CD4-positive, CD25-positive, alpha-beta regulatory T cell (primary cell): ENCODE data around the gene ZNF407. TPM values are rescaled to one million over a fixed set of nuclear protein-coding genes. Genes with fewer than 3 reads are reported as not detected.
"Not testable (repeated sequence)": the region's sequence is repeated elsewhere in the genome, so short reads cannot be mapped to it uniquely, and the experiment has no call there.

Experiments used
- ATAC-seq, 2 donors: fragments of 150-1000 bp; cut with Tn5 transposase; one replicate each; pipeline ENCODE4 v1.10.0; 2021; ENCODE audit warnings: low read depth in 2 of 2, moderate number of reproducible peaks in 2 of 2, moderate library complexity in 1 of 2
- DNase-seq, 3 donors: peaks; one replicate each; pipeline versions ENCODE4 v3.0.0 to v3.0.0-alpha.2; 2012 to 2022; ENCODE audit warnings: mixed read lengths in 1 of 3
- H3K27ac ChIP-seq: one replicate; pipeline ENCODE4 v1.7.0; 2013; ENCODE audit warnings: mild to moderate bottlenecking, low read length; ENCODE audit not compliant: insufficient read depth, poor library complexity, severe bottlenecking
- H3K27me3 ChIP-seq: one replicate; pipeline ENCODE4 v1.7.0; 2013; ENCODE audit warnings: low read length; ENCODE audit not compliant: control insufficient read depth, insufficient read depth
- H3K36me3 ChIP-seq: one replicate; pipeline ENCODE4 v1.7.0; 2013; ENCODE audit warnings: mild to moderate bottlenecking, low read length, moderate library complexity; ENCODE audit not compliant: control insufficient read depth, insufficient read depth
- H3K4me1 ChIP-seq: 2 replicates; pipeline ENCODE4 v1.7.0; 2013; ENCODE audit warnings: mild to moderate bottlenecking, low read length; ENCODE audit not compliant: insufficient read depth, control insufficient read depth, poor library complexity, severe bottlenecking
- H3K4me3 ChIP-seq: one replicate; pipeline ENCODE4 v1.7.0; 2013; ENCODE audit warnings: low read depth, mild to moderate bottlenecking, low read length, moderate library complexity
- H3K9me3 ChIP-seq, 2 experiments: 1 replicate in 1 of 2; 2 replicates in 1 of 2; pipeline ENCODE4 v1.7.0; 2013; ENCODE audit warnings: low read length in 2 of 2, mild to moderate bottlenecking in 1 of 2, moderate library complexity in 1 of 2; ENCODE audit not compliant: control insufficient read depth in 2 of 2
- H3K27ac Mint-ChIP-seq, 3 donors: one replicate each; pipeline ENCODE4 v1.8.0; 2020 to 2022; ENCODE audit warnings: mild to moderate bottlenecking in 3 of 3, mixed read lengths in 3 of 3, moderate library complexity in 2 of 3
- H3K27me3 Mint-ChIP-seq: one replicate; pipeline ENCODE4 v1.8.0; 2022; ENCODE audit warnings: mild to moderate bottlenecking, mixed read lengths
- H3K36me3 Mint-ChIP-seq: one replicate; pipeline ENCODE4 v1.8.0; 2020; ENCODE audit warnings: mixed read lengths
- H3K4me1 Mint-ChIP-seq, 4 donors: one replicate each; pipeline ENCODE4 v1.8.0; 2020 to 2022; ENCODE audit warnings: mixed read lengths in 4 of 4, mild to moderate bottlenecking in 1 of 4
- H3K4me3 Mint-ChIP-seq, 4 donors: one replicate each; pipeline ENCODE4 v1.8.0; 2020 to 2022; ENCODE audit warnings: mild to moderate bottlenecking in 4 of 4, mixed read lengths in 4 of 4, moderate library complexity in 3 of 4
- H3K9me3 Mint-ChIP-seq, 7 donors: one replicate each; pipeline ENCODE4 v1.8.0; 2020 to 2022; ENCODE audit warnings: mixed read lengths in 7 of 7, mild to moderate bottlenecking in 3 of 7, moderate library complexity in 2 of 7
- polyA plus RNA-seq, 4 donors: library from polyadenylated mRNA; unstranded; fragments of 300-500 nt; fragmentation: Illumina TruSeq; gene quantifications; one replicate each; pipeline ENCODE4 v1.2.3, GENCODE V29; 2021
- total RNA-seq: library from RNA; stranded (reverse); gene quantifications from one replicate; pipeline ENCODE4 v1.2.3, GENCODE V29; 2022

The ZNF407 gene
- total and polyA plus RNA-seq, 5 donors from 2014 or later: 2.0 to 34.0 (median 3.8) TPM

DNA sequence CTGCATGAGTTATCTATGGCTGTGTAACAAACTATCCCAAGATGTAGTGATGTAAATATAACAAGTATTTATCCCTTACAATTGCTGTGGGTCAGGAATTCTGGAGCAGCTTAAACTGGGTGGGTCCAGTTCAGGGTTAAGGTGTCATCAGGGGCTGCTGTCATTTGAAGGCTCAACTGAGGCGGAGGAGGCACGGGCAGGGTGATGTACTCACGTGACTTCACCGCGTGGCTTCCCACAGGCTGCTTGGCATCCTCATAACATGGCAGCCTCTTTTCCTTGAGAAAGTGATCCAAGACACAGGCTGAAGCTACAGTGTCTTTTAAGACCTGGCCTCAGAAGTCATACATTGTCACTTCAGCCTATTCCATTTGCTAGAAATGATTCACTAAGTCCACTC lies 485.5 kb downstream of the ZNF407 start:
- H3K9me3 Mint-ChIP-seq: peaks cover 0 to 9% (median 0%) of the 10 kb centered on the region in 7 donors
- H3K36me3 ChIP-seq: no peaks in the 10 kb centered on the region
- no peaks in the 10 kb centered on the region for H3K27me3 Mint-ChIP-seq
- ATAC-seq (no peak), DNase-seq (no peak)
- no peak overlapping the region for H3K27ac Mint-ChIP-seq
- no peak overlapping the region for H3K4me3 ChIP-seq
- peaks cover 6 to 8% of the 10 kb centered on the region in 2 experiments for H3K9me3 ChIP-seq
- H3K27me3 ChIP-seq: no peaks in the 10 kb centered on the region
- H3K27ac ChIP-seq: no peak overlapping the region
- H3K36me3 Mint-ChIP-seq: peaks cover 2% of the 10 kb centered on the region
- H3K4me1 ChIP-seq: no peaks in the 10 kb centered on the region
- no peak overlapping the region for H3K4me3 Mint-ChIP-seq
- peaks cover 0 to 10% (median 0%) of the 10 kb centered on the region in 4 donors for H3K4me1 Mint-ChIP-seq

DNA sequence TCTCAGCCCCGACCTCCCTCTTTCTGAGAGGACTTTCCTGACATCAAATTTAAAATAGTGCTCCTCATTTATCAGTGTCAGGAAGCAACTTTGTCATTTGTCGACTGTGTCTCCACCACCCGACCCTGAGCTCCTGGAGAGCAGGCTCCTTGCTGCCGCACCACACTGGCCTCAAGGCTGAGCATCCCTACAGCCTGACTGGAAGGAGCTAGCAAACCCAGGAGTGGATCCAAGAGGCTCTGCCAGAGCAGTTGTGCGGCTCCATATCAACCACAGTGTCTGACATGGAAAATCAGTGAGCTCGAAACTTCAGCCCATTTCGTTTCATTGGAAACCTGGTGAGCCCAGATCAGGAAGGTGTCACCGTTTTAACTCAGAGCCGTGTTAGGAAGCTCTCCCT lies 486.1 kb downstream of the ZNF407 start:
- Mint-ChIP-seq H3K27me3 (no peaks in the 10 kb centered on the region), H3K4me1 (peaks cover 0 to 10% (median 0%) of the 10 kb centered on the region in 4 donors), H3K9me3 (peaks cover 0 to 4% (median 0%) of the 10 kb centered on the region in 7 donors), H3K36me3 (no peaks in the 10 kb centered on the region), H3K27ac (no peak overlapping the region), H3K4me3 (no peak overlapping the region)
- no peak overlapping the region for H3K4me3 ChIP-seq
- H3K4me1 ChIP-seq: no peaks in the 10 kb centered on the region
- peaks cover 2 to 4% of the 10 kb centered on the region in 2 experiments for H3K9me3 ChIP-seq
- no peak for DNase-seq
- ATAC-seq: no peak
- H3K36me3 ChIP-seq: no peaks in the 10 kb centered on the region
- H3K27me3 ChIP-seq: no peaks in the 10 kb centered on the region
- H3K27ac ChIP-seq: no peak overlapping the region

GRCh38 chr18:75085676-75086075 lies 488.0 kb downstream of the ZNF407 start:
- not testable (repeated sequence) for H3K4me1 Mint-ChIP-seq, H3K27me3 ChIP-seq, H3K27me3 Mint-ChIP-seq, H3K27ac ChIP-seq, DNase-seq, H3K9me3 Mint-ChIP-seq, H3K4me3 ChIP-seq, ATAC-seq, H3K36me3 Mint-ChIP-seq, H3K9me3 ChIP-seq, H3K4me1 ChIP-seq, H3K36me3 ChIP-seq, H3K4me3 Mint-ChIP-seq, H3K27ac Mint-ChIP-seq

DNA sequence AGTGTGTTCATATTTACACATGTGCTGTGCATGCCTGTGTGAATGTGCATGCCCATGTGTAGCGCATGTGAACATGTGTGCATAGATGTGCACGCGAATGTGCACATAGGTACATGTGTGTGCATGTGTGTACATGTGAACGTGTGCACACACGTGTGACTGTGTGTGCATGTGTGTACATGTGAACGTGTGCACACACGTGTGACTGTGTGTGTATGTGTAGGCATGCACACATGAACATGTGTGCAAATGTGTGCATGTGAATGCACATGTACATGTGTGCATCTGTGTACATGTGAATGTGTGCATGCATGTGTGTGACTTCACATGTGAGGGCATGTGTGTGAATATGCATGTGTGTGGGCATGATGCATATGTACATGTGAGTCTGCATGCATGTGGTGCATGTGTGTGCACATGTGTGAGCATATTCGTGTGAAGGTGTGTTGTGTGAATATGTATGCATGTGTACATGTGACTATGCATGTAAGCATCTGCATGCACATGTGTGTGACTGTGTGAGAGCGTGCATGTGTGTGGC lies 488.9 kb downstream of the ZNF407 start:
- Mint-ChIP-seq H3K4me3 (no peak overlapping the region), H3K36me3 (no peaks in the 10 kb centered on the region), H3K9me3 (peaks cover 0 to 1% (median 0%) of the 10 kb centered on the region in 7 donors), H3K27ac (peak overlapping the region in 1 of 3 donors; percentile 29), H3K27me3 (no peaks in the 10 kb centered on the region), H3K4me1 (no peaks in the 10 kb centered on the region)
- no peaks in the 10 kb centered on the region for H3K4me1 ChIP-seq
- H3K36me3 ChIP-seq: no peaks in the 10 kb centered on the region
- no peaks in the 10 kb centered on the region for H3K9me3 ChIP-seq
- no peak for DNase-seq
- H3K27ac ChIP-seq: no peak overlapping the region
- ATAC-seq: no peak
- no peaks in the 10 kb centered on the region for H3K27me3 ChIP-seq
- H3K4me3 ChIP-seq: no peak overlapping the region

DNA sequence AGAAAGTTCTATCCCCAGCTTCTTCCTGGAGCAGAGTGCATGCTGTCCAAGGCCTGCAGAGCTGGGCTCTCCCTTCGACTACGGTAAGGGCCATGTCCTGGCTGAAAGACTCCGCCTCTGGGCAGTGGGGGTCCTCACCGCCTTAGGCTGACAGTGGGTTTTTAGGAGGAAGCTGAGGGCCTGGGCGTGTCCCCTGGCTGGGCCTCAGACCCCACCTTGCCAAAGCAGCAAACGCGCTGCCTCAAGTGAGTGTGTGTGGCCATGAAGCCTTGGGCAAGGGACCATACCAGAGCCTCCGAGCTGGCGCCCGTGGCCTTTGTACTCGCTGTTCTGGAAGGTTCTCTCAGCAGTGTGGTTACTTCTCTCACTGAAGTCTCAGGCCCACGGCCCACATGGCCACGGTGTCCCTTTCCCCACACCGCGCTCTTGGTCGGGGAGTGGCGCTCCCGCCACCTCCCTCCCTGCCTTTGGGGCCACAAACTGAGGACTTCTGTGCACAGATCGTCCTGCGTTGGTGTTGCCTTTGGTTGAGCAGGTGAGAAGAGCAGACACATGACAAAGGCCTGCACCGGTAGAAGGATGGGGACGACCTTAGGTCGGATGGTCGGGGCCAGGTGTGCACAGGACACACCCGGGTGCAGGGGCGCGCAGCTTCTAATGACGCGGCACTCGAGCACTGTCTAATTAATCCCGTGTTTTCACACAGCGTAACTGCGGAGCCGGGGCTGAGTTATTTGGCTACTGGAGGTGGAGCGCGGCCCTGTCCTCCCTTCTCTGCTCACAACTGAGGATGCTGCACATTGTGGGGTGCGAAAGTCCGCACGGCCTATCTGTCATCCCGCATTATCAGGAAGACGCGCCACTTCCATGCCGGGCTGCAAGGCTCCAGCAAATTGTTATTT lies 489.7 kb downstream of the ZNF407 start:
- Histone ChIP-seq H3K27ac (no peak overlapping the region), H3K9me3 (no peaks in the 10 kb centered on the region), H3K4me3 (no peak overlapping the region), H3K4me1 (no peaks in the 10 kb centered on the region), H3K27me3 (no peaks in the 10 kb centered on the region), H3K36me3 (no peaks in the 10 kb centered on the region)
- Mint-ChIP-seq H3K27me3 (no peaks in the 10 kb centered on the region), H3K27ac (no peak overlapping the region), H3K4me1 (no peaks in the 10 kb centered on the region), H3K36me3 (no peaks in the 10 kb centered on the region), H3K9me3 (peaks cover 0 to 1% (median 0%) of the 10 kb centered on the region in 7 donors), H3K4me3 (no peak overlapping the region)
- no peak for ATAC-seq
- no peak for DNase-seq

- no peak overlapping the region for H3K4me3 Mint-ChIP-seq
Observed at GRCh38 chr18:75088021-75088506, 490.4 kb downstream of the ZNF407 start.

GRCh38 chr18:75088622-75089211 lies 491.0 kb downstream of the ZNF407 start:
- no peak for DNase-seq
- H3K4me1 ChIP-seq: no peaks in the 10 kb centered on the region
- Mint-ChIP-seq H3K9me3 (peaks cover 0 to 2% (median 0%) of the 10 kb centered on the region in 7 donors), H3K4me1 (no peaks in the 10 kb centered on the region), H3K36me3 (no peaks in the 10 kb centered on the region), H3K27me3 (peaks cover 3% of the 10 kb centered on the region), H3K27ac (no peak overlapping the region), H3K4me3 (no peak overlapping the region)
- no peak overlapping the region for H3K27ac ChIP-seq
- no peaks in the 10 kb centered on the region for H3K9me3 ChIP-seq
- ATAC-seq: no peak
- no peak overlapping the region for H3K4me3 ChIP-seq
- no peaks in the 10 kb centered on the region for H3K36me3 ChIP-seq
- H3K27me3 ChIP-seq: no peaks in the 10 kb centered on the region

More at GRCh38 chr18:75088021-75088506, 490.4 kb downstream of the ZNF407 start:
- Histone ChIP-seq H3K4me1 (no peaks in the 10 kb centered on the region), H3K4me3 (no peak overlapping the region), H3K9me3 (no peaks in the 10 kb centered on the region), H3K27me3 (no peaks in the 10 kb centered on the region), H3K36me3 (no peaks in the 10 kb centered on the region), H3K27ac (no peak overlapping the region)
- Mint-ChIP-seq H3K9me3 (peaks cover 0 to 1% (median 0%) of the 10 kb centered on the region in 7 donors), H3K27ac (no peak overlapping the region), H3K27me3 (no peaks in the 10 kb centered on the region), H3K36me3 (no peaks in the 10 kb centered on the region), H3K4me1 (no peaks in the 10 kb centered on the region)
- no peak for DNase-seq
- ATAC-seq: no peak
